HCT116 (cell line): ENCODE results near the gene RBBP6. TPM values are rescaled to one million over a fixed set of nuclear protein-coding genes. Genes with fewer than 3 reads are reported as not detected.

Source experiments
- ATAC-seq: fragments of 200-7000 bp; cut with Tn5 transposase; 2 replicates; pipeline ENCODE4 v1.9.1; 2020; ENCODE audit warnings: mild to moderate bottlenecking, moderate library complexity
- BruUV-seq: library from RNA; stranded (reverse); fragments of 400-500 nt; replicated peaks from 2 replicates; lab custom pipeline; 2021; lab: Mats Ljungman, UMichigan
- CTCF ChIA-PET: fragments of 300-600 bp; sonication (Branson Sonifier 250); formaldehyde crosslinking; loops from one replicate; lab custom pipeline; 2021; ENCODE audit warnings: antibody characterized with exemption; lab: Charles Lee
- POLR2A ChIA-PET: fragments of 300-600, 350-600 bp; sonication (Branson Sonifier 250); formaldehyde crosslinking; loops from one replicate; lab custom pipeline; 2021; ENCODE audit warnings: antibody characterized with exemption; lab: Charles Lee
- RAD21 ChIA-PET, 2 experiments: fragments of 300-600 bp; sonication (Branson Sonifier 250); formaldehyde crosslinking; loops; one replicate each; lab custom pipeline; 2023; ENCODE audit warnings: low total read pairs in 2 of 2; ENCODE audit not compliant: uncharacterized antibody in 2 of 2, unreplicated experiment in 2 of 2, low non-redundant PET in 1 of 2; lab: Charles Lee
- DNase-seq: peaks from one replicate; pipeline ENCODE4 v3.0.0-alpha.2; 2010; ENCODE audit warnings: low read depth, low spot score
- H2AFZ ChIP-seq: fragments of 200-600 bp; shearing (Covaris generic), sonication (generic); 2 replicates; pipeline ENCODE4 v1.6.1; 2017; ENCODE audit warnings: low read depth, mixed run types, mixed read lengths, antibody characterized with exemption, low read length; ENCODE audit not compliant: poor library complexity, severe bottlenecking
- H3K27ac ChIP-seq: 2 replicates; pipeline ENCODE4 v1.5.1; 2012; ENCODE audit warnings: low read depth, low read length
- H3K27me3 ChIP-seq: fragments of 200-600 bp; sonication (generic); 2 replicates; pipeline ENCODE4 v1.6.1; 2016; ENCODE audit warnings: mixed run types, low read length, mixed read lengths; ENCODE audit not compliant: insufficient read depth
- H3K36me3 ChIP-seq, 2 experiments: fragments of 200-500 bp in 1 of 2; fragments of 200-600 bp in 1 of 2; sonication (Bioruptor generic) in 1 of 2; sonication (generic) in 1 of 2; 2 replicates each; pipeline versions ENCODE4 v1.5.1 to v1.6.1; 2014 to 2016; ENCODE audit warnings: low read length in 2 of 2, inconsistent platforms in 1 of 2, mixed read lengths in 1 of 2, mixed run types in 1 of 2; ENCODE audit not compliant: insufficient read depth in 2 of 2, control insufficient read depth in 1 of 2
- H3K4me1 ChIP-seq, 2 experiments: fragments of 200-600 bp in 1 of 2; sonication (generic) in 1 of 2; 2 replicates each; pipeline versions ENCODE4 v1.5.1 to v1.6.1; 2012 to 2017; ENCODE audit warnings: low read length in 2 of 2, inconsistent platforms in 1 of 2, mild to moderate bottlenecking in 1 of 2, mixed read lengths in 1 of 2, mixed run types in 1 of 2, moderate library complexity in 1 of 2; ENCODE audit not compliant: insufficient read depth in 2 of 2, control insufficient read depth in 1 of 2
- H3K4me2 ChIP-seq: fragments of 200-600 bp; sonication (generic); 2 replicates; pipeline ENCODE4 v1.6.1; 2017; ENCODE audit warnings: mixed run types, low read length, mixed read lengths
- H3K4me3 ChIP-seq, 2 experiments: fragments of 200-600 bp in 1 of 2; sonication (generic) in 1 of 2; replicated peaks in 1 of 2; 2 replicates each; pipeline ENCODE4 v1.5.1; 2011 to 2016; ENCODE audit warnings: low read length in 2 of 2, control low read depth in 1 of 2, low read depth in 1 of 2, mild to moderate bottlenecking in 1 of 2, mixed read lengths in 1 of 2, mixed run types in 1 of 2
- H3K79me2 ChIP-seq: fragments of 200-600 bp; sonication (generic); 2 replicates; pipeline ENCODE4 v1.6.1; 2017; ENCODE audit warnings: mild to moderate bottlenecking, mixed run types, low read length, moderate library complexity, mixed read lengths; ENCODE audit not compliant: insufficient read depth
- H3K9ac ChIP-seq: fragments of 200-600 bp; sonication (generic); 2 replicates; pipeline ENCODE4 v1.6.1; 2016; ENCODE audit warnings: low read length, mixed read lengths
- H3K9me2 ChIP-seq: fragments of 200-600 bp; sonication (generic), shearing (Covaris generic); 2 replicates; pipeline ENCODE4 v1.6.1; 2017; ENCODE audit warnings: mixed run types, mild to moderate bottlenecking, moderate library complexity; ENCODE audit not compliant: insufficient read depth
- H3K9me3 ChIP-seq, 2 experiments: fragments of 200-500 bp in 1 of 2; fragments of 200-600 bp in 1 of 2; sonication (Bioruptor generic) in 1 of 2; sonication (generic) in 1 of 2; 2 replicates each; pipeline ENCODE4 v1.6.1; 2014 to 2017; ENCODE audit warnings: low read length in 2 of 2, mixed read lengths in 2 of 2, inconsistent platforms in 1 of 2, low read depth in 1 of 2, mild to moderate bottlenecking in 1 of 2, mixed run types in 1 of 2, moderate library complexity in 1 of 2; ENCODE audit not compliant: control insufficient read depth in 1 of 2, insufficient read depth in 1 of 2
- H4K20me1 ChIP-seq: fragments of 200-600 bp; sonication (generic), shearing (Covaris generic); 2 replicates; pipeline ENCODE4 v1.6.1; 2017; ENCODE audit warnings: mixed run types, mild to moderate bottlenecking, moderate library complexity; ENCODE audit not compliant: insufficient read depth
- CTCF ChIP-seq, 3 experiments: fragments of 200-600 bp in 1 of 3; sonication (generic) in 1 of 3; IDR thresholded peaks in 2 of 3; conservative IDR thresholded peaks in 1 of 3; 2 replicates each; pipeline ENCODE4 v1.5.1; 2012 to 2017; ENCODE audit warnings: low read depth in 2 of 3, low read length in 2 of 3, antibody characterized with exemption in 1 of 3, borderline replicate concordance in 1 of 3, control low read depth in 1 of 3, mild to moderate bottlenecking in 1 of 3, mixed read lengths in 1 of 3, mixed run types in 1 of 3, moderate library complexity in 1 of 3; ENCODE audit not compliant: insufficient read depth in 1 of 3
- EGR1 ChIP-seq: IDR thresholded peaks from 2 replicates; pipeline ENCODE4 v1.6.1; 2012; ENCODE audit warnings: low read depth
- EZH2 ChIP-seq: fragments of 200-600 bp; sonication (generic); IDR thresholded peaks from 2 replicates; pipeline ENCODE4 v1.6.1; 2017; ENCODE audit warnings: antibody characterized with exemption, mixed run types
- EZH2phosphoT487 ChIP-seq: fragments of 200-600 bp; IDR thresholded peaks from 2 replicates; pipeline ENCODE4 v1.6.1; 2018; ENCODE audit warnings: antibody characterized with exemption, borderline replicate concordance
- JUND ChIP-seq: IDR thresholded peaks from 2 replicates; pipeline ENCODE4 v1.6.1; 2012
- MAX ChIP-seq: IDR thresholded peaks from 2 replicates; pipeline ENCODE4 v1.6.1; 2012
- POLR2A ChIP-seq: IDR thresholded peaks from 2 replicates; pipeline ENCODE4 v1.7.0; 2011; ENCODE audit warnings: borderline replicate concordance; ENCODE audit not compliant: insufficient read depth, insufficient read length; ENCODE audit errors: extremely low read depth
- RAD21 ChIP-seq: IDR thresholded peaks from 2 replicates; pipeline ENCODE4 v1.6.1; 2012; ENCODE audit warnings: low read depth, mild to moderate bottlenecking
- REST ChIP-seq: IDR thresholded peaks from 2 replicates; pipeline ENCODE4 v1.6.1; 2012; ENCODE audit warnings: low read depth
- SRF ChIP-seq: IDR thresholded peaks from 2 replicates; pipeline ENCODE4 v1.6.1; 2012; ENCODE audit warnings: low read depth
- ZBTB33 ChIP-seq: IDR thresholded peaks from 2 replicates; pipeline ENCODE4 v1.6.1; 2011; ENCODE audit warnings: mild to moderate bottlenecking, low read length, moderate library complexity; ENCODE audit not compliant: insufficient replicate concordance; ENCODE audit errors: extremely low read depth
- ZFX ChIP-seq: fragments of 450-650 bp; IDR thresholded peaks from 2 replicates; pipeline ENCODE4 v1.6.1; 2017
- intact Hi-C: fragments of 100-400 bp; cut with micrococcal nuclease; formaldehyde crosslinking; loops from 2 replicates; pipeline ENCODE4 v1.10.0; 2022
- total RNA-seq: library from RNA; stranded (reverse); gene quantifications from one replicate; pipeline ENCODE4 v1.2.1, GENCODE V29; 2021; ENCODE audit not compliant: unreplicated experiment

Gene RBBP6
- total RNA-seq, 1 experiment from 2014 or later: 52.4 TPM

- no peak for TF ChIP-seq REST
- no peak for TF ChIP-seq CTCF (IDR thresholded peaks at IDR 0.05 in 2 of 3, conservative IDR thresholded peaks at IDR 0.05 in 1 of 3; ENCODE audit: borderline replicate concordance in 1 of 3, insufficient read depth in 1 of 3, low read depth in 2 of 3, low read length in 2 of 3)
- TF ChIP-seq EZH2phosphoT487: no peak
- no peak for TF ChIP-seq POLR2A
- TF ChIP-seq, all 23 proteins: peak for 0
These were observed 70.5 kb downstream of the RBBP6 start (continued) for GRCh38 chr16:24609740-24610415.

- no peak overlapping the region for H3K27ac ChIP-seq
- ChIA-PET POLR2A (no interaction called here), CTCF (no interaction called here), RAD21 (no interaction called here)
- H3K27me3 ChIP-seq: peaks cover 10% of the 10 kb centered on the region; the same call in 1 of the 2 replicates
- no peaks in the 10 kb centered on the region for H3K79me2 ChIP-seq
- no peak overlapping the region for H3K4me2 ChIP-seq
- BruUV-seq: no TSS peak
- DNase-seq (no peak), ATAC-seq (no peak)
- no peaks in the 10 kb centered on the region for H3K9me2 ChIP-seq
- no peaks in the 10 kb centered on the region for H3K4me1 ChIP-seq
- H3K9me3 ChIP-seq: no peaks in the 10 kb centered on the region
- no peaks in the 10 kb centered on the region for H4K20me1 ChIP-seq
- no peak overlapping the region for H3K4me3 ChIP-seq
- H3K9ac ChIP-seq: no peak overlapping the region
- H2AFZ ChIP-seq: no peak overlapping the region
- H3K36me3 ChIP-seq: no peaks in the 10 kb centered on the region
- intact Hi-C loops: no loop called here
- TF ChIP-seq JUND: no peak
- TF ChIP-seq EGR1: no peak
- no peak for TF ChIP-seq EZH2
- TF ChIP-seq SRF: no peak
- TF ChIP-seq ZFX: no peak
- no peak for TF ChIP-seq RAD21
- no peak for TF ChIP-seq ZBTB33
- TF ChIP-seq MAX: no peak
- TF ChIP-seq REST: no peak
These were observed 71.0 kb downstream of the RBBP6 start for GRCh38 chr16:24610416-24610755.
